ENCODE measurements around the gene SLC50A1.

The SLC50A1 gene, protein sequence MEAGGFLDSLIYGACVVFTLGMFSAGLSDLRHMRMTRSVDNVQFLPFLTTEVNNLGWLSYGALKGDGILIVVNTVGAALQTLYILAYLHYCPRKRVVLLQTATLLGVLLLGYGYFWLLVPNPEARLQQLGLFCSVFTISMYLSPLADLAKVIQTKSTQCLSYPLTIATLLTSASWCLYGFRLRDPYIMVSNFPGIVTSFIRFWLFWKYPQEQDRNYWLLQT

DNA sequence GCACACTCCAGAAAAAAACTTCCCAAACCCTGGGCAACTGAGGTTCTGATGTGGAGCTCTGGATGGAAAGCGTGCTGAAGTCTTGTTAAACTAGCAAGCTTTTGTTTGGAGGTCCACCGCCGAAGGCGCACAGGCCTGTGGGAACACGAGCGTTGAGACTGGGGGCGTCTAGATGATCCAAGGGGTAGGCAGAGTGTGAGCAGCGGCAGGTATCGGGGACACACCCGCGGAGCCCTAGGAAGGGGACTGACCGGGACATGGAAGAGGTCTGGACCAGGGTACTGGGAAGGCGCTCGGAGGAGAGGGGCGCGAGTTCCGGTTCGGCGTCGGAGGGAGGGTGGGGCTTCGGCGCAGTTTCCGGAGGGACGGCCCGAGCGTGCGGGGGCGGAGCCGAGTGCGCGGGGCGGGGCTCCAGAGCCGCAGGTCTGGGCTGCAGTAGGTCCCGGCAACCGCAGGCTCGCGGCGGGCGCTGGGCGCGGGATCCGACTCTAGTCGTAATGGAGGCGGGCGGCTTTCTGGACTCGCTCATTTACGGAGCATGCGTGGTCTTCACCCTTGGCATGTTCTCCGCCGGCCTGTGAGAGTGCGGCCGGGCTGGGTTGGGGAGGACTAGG lies at the start of gene SLC50A1:
Gene SLC50A1 (plus strand): TSS at position 438 of the 614 bp plus-strand sequence. CDS start 60 bp downstream, at position 498.
- peak; percentile 91 for DNase-seq

- peak; percentile 70 for DNase-seq
These were observed 49.4 kb upstream of the SLC50A1 start for GRCh38 chr1:155086128-155086741.

- no peak for DNase-seq
These were observed 48.7 kb upstream of the SLC50A1 start for GRCh38 chr1:155086856-155087535.

DNA sequence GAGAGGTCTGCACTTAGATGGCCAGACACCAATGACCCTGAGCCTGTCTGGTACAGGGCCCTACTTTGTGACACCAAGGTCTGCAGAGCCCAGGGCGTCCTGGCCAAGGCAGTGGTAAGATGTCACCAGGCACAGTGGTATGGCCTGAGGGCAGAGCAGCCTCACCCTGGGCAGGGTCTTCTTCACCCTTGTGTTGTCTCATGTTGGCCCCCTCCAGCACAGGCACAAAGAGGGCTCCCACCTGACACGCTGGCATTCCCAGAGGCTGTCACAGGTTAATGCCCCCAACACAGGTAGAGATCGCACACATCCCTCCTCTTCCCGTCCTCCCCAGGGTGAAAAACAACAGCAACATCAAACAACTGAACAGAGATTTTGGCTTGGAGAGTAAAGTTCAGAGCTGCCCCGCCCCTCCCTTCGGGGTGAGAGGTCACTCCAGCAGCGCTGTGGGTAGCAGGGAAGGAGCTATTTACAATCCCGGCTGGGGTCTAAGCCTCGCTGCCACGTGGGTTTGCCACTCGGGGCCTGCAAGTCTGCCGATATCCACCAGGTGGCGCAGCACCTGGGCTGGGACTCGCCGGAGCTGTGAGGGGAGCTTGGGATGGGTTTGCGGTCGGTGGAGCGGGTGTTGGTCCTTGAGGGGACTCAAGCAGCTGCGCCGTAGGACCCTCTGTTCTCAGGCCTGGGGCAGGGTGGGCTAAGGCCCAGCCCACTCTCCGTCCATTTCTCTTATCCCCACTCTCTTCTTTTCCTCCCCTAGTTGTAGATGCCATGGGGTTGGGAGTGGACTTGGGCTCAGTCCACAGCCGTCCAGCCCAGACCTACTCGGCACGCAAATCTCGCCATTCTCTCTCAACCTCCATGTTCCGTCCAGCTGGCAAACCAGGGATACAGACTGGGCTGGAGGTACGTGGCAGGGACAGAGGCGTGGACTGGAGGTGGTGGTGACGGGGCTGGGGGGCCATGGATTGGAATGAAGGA lies 44.3 kb upstream of the SLC50A1 start:
- DNase-seq, result peak; percentile 67

GRCh38 chr1:155092131-155092530 lies 43.5 kb upstream of the SLC50A1 start:
- no peak for DNase-seq

- DNase-seq, result no peak
These were observed 43.0 kb upstream of the SLC50A1 start for GRCh38 chr1:155092641-155093040.

DNA sequence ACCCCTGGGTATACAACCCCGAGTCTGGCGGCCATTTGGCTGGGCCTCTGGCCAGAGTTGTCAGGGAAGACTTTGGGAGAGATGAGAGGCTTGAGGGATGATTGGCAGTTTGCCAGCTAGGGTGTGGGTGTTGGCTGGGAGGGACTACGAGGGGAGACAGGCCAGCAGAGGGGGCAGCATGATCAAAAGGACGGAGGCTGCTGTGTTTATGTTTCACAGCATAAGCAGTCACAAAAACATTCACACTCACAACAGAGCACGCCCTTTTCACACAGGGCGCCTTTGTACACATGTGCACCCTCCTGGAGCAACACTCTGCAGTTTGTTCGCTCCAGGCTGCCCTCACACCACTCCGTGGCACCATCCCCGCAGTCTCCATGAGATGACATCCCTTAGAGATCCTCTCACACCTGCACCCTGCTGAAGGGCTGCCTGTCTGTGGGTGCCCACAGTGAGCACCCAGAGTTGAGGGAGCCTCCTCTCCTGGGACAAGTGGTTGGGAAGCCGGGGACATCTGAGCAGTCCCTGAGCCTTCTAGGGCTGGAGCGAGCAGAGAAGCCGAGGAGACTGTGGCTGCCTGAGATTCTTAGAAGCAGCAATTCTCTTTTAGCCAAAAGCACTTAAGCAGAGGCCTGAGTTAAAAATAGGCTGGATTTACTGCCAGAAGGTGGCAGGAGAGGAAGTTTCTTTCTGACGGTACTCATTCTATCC lies 41.6 kb upstream of the SLC50A1 start:
- no peak for DNase-seq

- DNase-seq, result no peak
These were observed 41.1 kb upstream of the SLC50A1 start for GRCh38 chr1:155094622-155094948.

- DNase-seq, result no peak
These were observed 36.3 kb upstream of the SLC50A1 start for GRCh38 chr1:155099331-155099730.

DNA sequence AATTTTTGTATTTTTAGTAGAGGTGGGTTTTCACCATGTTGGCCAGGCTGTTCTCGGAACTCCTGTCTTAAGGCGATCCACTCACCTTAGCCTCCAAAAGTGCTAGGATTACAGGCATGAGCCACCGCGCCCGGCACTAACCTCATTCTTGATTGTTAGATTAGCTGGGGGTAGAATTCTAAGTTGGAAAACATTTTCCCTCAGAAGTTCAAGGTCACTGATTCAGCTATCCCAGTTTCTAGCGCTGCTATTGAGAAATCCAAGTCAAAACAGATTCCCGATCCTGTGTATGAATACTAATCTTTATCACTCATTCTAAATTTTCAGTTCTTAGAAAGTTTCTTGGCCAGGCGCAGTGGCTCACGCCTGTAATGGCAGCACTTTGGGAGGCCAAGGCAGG lies 32.3 kb upstream of the SLC50A1 start:
- DNase-seq, result no peak

DNA sequence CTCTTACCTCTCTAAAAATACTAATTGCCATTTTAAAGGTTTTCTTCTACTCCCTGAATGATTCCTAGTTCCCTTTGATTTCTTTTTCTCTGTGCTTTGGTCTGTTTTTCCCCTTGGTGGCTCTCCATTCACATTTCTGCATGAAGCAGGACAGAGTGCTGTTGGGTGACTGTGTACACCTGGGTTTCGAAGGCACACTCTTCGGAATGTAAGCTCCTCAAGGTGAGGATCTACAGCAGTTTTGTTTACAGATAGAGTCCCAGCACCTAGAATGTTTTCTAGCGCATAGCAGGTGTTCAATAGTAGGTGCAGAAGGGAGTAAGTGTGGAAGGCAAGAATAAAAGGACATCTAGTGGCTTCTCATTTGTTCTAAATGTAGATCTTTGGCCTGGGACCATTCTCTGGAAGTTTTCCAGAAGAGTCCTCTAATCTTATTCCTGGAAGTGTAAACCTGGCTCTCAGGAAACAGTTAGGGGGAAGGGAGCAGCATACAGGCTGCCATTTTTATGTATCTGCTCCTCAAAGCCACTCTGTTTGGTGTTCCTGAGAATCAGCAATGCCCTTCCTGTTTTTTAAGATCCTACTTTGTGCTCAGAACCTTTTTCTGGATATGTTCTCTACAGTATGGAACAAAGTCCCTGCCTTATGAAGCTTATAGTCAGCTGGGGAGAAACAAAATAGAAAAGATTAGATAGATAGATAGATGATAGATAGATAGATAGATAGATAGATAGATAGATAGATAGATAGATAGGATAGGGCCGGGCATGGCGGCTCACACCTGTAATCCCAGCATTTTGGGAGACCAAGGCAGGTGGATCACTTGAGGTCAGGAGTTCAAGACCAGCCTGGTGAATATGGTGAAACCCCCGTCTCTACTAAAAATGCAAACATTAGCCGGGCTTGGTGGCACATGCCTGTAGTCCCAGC lies 30.8 kb upstream of the SLC50A1 start:
- no peak for DNase-seq

DNA sequence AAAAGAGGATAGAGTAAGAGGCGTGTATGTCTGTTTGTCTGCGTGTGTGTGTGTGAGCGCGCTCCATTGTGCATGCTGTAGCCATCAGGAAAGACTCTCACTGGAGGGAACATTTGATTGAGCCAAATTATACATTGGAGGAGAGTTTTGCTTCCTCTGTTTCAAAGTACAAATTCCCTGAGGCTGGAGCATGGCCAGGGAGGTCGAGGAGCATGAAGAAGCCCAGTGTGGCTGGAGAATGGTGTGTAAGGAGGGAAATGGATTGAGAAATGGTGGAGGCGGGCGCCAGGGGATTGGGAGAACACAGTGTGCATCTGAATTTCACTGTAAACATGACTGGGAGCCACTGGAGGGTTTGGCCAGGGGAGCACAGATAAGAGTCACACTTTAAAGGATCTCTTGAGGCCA lies 30.0 kb upstream of the SLC50A1 start:
- DNase-seq, result no peak

GRCh38 chr1:155106862-155107261 lies 28.8 kb upstream of the SLC50A1 start:
- no peak for DNase-seq

DNA sequence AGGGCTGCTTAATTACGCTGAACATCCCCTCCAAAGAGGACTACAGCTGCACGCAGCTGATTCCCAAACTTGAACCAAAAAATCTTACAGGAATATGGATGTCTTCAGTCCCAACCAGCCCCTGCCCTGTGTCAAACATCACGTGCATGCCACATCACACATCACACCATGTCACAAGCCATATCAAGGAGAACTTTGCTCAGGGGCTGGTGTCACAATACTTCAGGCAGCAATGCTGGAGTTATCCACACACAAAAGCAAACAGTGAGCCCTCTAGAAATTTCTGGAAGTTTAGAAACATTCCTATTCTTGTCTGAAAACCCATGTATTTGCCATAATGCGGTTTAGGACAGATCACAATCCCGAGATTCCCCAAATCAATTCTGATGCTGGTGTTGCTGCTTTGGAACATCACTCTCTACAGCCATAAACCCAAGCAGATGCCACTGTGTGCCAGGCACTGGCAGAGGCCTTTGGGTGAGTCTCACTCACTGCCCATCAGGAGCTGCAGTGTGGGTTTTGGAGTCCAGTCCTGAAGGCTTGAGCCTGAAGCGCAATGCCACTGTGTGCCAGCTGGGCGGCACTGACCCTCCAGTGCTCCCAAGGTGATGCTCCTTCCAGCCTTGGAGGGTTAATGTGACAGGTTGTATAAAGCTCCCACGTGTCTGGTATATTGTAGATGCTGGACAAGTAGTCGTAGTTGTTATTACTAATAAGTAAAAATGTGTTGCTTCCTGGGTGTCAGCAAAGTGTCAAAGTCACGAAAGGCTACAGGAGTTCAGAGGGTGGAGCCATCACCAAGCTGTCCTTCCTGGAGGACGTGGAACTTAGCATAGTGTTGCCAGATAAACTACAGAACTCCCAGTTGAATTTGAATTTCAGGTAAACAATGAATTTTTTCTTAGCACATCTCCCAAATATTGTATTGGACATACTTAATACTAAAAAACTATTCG lies 28.1 kb upstream of the SLC50A1 start:
- DNase-seq, result no peak

- no peak for DNase-seq
These were observed 27.4 kb upstream of the SLC50A1 start for GRCh38 chr1:155108296-155108695.

GRCh38 chr1:155110381-155110780 lies 25.3 kb upstream of the SLC50A1 start:
- DNase-seq, result no peak

GRCh38 chr1:155110826-155111225 lies 24.8 kb upstream of the SLC50A1 start:
- no peak for DNase-seq

DNA sequence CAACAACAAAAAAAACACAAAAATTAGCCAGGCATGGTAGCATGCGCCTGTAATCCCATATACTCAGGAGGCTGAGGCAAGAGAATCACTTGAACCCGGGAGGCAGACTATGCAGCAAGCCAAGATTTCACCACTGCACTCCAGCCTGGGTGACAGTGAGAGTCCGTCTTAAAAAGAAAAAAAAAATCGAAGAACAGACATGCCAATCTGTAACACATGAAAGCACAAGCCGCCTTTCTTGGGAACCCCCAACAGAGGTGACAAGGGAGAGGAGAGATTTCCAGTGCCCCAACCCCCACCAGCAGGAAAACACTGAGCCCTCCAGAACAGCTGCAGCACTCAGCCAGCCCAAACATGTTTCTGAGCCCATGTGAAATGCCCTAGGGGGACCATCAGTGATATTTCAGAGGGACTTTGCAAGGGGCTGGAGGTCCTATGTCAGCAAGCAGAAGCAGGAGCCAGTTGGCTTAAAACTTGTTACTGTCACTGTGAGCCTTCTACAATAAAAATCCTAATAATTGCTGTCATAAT lies 22.1 kb upstream of the SLC50A1 start:
- no peak for DNase-seq

GRCh38 chr1:155116113-155116764 lies 19.4 kb upstream of the SLC50A1 start:
- no peak for DNase-seq
